NCI-H2107 treated with DMSO at 0.1 percent for 48 hours (cell line): Measurements from ENCODE around the gene VTA1.
"Not testable (repeated sequence)": the region's sequence is repeated elsewhere in the genome, so short reads cannot be mapped to it uniquely, and the experiment has no call there.

Source experiments
- DNase-seq: peaks from one replicate; lab custom pipeline; 2025; ENCODE audit not compliant: unreplicated experiment; lab: John Stamatoyannopoulos, UW

Gene VTA1, protein sequence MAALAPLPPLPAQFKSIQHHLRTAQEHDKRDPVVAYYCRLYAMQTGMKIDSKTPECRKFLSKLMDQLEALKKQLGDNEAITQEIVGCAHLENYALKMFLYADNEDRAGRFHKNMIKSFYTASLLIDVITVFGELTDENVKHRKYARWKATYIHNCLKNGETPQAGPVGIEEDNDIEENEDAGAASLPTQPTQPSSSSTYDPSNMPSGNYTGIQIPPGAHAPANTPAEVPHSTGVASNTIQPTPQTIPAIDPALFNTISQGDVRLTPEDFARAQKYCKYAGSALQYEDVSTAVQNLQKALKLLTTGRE

DNA sequence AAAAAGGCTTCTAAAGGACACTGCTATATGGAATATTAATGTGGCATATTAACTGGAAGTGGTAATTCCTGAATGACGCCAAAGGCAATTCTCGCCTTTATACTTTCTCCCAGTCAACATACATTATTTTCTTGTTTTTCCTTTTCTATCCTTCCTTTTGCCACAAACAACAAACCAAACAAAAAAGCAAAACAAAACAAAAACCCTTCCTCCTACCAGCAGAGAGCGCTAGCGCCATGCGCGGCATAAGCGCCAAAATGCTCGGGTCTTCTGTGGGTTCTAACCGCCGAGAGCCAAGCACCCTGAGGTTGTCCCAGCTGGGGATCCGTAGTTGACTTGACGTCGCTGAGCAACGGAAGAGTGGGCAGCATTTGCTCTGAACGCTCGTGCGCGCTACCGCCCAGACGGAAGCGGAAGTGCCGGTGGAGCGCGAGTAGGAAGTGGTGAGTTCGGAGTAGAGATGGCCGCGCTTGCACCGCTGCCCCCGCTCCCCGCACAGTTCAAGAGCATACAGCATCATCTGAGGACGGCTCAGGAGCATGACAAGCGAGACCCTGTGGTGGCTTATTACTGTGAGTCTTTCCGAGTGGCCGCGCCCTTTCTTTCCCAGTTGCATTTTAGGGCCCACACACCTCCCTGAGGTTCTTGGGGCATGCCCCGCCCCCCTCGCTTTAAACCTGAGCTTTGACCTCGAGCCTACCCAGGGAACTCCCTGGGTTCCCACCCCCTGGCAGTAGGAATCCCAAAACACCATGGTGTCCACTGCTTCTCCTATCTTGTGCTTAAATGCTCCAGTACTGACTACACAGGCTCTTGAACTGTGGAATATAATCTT lies at the start of gene VTA1, which contains the start of gene NMBR:
Gene VTA1 (plus strand): TSS at position 436 of the 835 bp plus-strand sequence. CDS start 25 bp downstream, at position 461.
Gene NMBR (minus strand): TSS at position 295 of the 835 bp plus-strand sequence. CDS start 58,464 bp downstream, outside the sequence.
- DNase-seq: peak; percentile 94

GRCh38 chr6:142104820-142105219 lies 42.2 kb upstream of the VTA1 start:
- not testable (repeated sequence) for DNase-seq

- not testable (repeated sequence) for DNase-seq
These were observed 36.2 kb upstream of the VTA1 start for GRCh38 chr6:142110820-142111219.

GRCh38 chr6:142112451-142113061 lies 34.5 kb upstream of the VTA1 start:
- peak; percentile 44 for DNase-seq

- no peak for DNase-seq
These were observed 29.7 kb upstream of the VTA1 start for GRCh38 chr6:142117366-142117765.

- DNase-seq: no peak
These were observed 28.7 kb upstream of the VTA1 start for GRCh38 chr6:142118328-142118727.

GRCh38 chr6:142118925-142119324 lies 28.1 kb upstream of the VTA1 start:
- no peak for DNase-seq

GRCh38 chr6:142121342-142121741 lies 25.7 kb upstream of the VTA1 start:
- DNase-seq: no peak

DNA sequence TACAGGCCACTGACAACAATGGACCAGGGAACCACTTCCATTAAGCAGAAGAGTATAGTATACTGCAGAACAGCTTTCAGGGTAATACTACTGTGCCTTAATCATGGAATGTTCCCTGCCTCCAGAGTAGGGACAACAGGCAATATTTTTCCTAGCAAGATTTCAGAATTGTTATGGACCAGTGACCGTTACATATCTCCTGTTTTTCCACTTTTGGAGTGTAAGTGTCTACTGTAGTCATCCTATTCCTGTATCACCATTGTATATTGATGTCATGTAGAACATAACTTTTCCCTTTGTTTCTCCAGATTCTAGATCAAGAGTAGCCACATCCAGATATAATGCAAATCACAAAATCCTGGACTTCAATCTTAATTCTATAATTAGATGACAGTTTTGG lies 16.2 kb upstream of the VTA1 start:
- no peak for DNase-seq

- DNase-seq: no peak
These were observed 14.4 kb upstream of the VTA1 start, which contains the start of gene GJE1 for GRCh38 chr6:142132625-142133024. Gene GJE1 (plus strand): TSS chr6:142132925. CDS start chr6:142133159, 234 bp downstream.

DNA sequence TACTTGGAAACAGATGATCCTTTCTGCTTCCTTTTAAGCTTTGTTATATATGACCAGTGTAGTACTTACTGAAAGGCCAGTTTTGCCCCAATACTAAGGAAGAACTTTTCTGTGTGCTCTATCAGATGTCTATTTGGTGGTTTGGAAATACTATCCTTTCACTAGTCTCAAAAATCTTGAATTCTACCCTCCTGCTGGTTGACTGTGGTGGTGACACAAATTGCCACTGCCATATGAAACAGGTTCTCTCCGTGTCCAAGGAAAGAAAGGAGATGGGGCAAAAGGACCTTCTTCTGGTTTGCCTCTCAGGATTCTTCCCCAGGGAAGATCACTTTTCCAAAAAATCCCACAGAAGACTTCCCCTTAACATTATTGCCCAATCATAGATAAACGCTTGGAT lies 8.2 kb upstream of the VTA1 start:
- DNase-seq: no peak

GRCh38 chr6:142141531-142141930 lies 5.5 kb upstream of the VTA1 start:
- DNase-seq: not testable (repeated sequence)

DNA sequence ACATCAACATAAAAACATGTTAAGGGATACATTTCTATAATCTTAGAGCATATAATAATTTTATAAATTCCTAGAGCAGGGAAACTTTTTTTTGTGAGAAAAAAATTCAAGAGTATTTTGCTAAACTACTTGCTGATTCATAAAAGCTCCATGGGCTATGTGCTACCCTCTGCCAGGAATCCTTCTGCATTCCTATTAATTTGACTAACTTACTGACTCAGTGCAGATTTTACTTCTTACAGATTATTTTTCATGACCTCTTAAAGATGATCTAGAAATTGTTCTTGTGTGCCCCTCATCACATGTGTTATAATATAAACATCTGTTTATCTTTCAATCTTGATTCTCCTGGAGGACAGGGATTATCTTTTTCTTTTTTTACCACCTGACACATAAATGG lies 5.7 kb downstream of the VTA1 start:
- no peak for DNase-seq

DNA sequence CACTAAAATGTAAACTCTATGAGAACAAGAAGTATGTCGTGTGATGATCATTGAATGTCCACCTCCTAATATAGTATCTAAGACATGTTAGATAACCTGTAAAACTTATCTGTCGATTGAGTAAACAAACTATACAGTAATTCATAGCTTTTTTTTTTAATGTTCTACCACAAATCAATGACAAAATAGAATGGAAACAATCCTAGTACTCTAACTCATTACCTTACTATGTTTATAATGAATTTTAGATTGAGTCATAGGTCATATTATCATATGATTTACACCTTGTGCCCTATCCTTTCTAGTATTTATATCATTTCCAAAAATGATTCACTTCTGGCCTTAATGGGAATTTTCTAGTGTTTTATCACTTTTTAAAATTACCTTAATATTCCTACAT lies 6.1 kb downstream of the VTA1 start:
- no peak for DNase-seq

DNA sequence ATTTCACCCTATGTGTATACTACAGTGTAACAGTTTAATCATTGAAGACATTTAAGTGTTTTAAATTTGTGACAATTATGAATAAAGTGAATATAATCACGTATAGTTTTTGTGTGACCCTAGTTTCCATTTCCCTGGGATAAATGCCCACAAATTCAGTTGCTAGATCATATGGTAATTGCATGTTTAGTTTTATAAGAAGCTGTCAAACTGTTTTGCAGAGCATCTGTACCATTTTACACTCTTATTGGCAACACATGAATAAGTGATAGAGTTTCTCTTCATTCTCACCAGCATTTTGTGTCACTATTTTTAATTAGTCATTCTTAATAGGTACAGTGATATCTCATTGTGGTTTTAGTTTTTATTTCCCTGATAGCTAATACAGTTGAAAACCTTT lies 7.3 kb downstream of the VTA1 start:
- no peak for DNase-seq

- no peak for DNase-seq
These were observed 8.0 kb downstream of the VTA1 start for GRCh38 chr6:142155091-142155490.

GRCh38 chr6:142155895-142156757 lies 9.1 kb downstream of the VTA1 start:
- no peak for DNase-seq

DNA sequence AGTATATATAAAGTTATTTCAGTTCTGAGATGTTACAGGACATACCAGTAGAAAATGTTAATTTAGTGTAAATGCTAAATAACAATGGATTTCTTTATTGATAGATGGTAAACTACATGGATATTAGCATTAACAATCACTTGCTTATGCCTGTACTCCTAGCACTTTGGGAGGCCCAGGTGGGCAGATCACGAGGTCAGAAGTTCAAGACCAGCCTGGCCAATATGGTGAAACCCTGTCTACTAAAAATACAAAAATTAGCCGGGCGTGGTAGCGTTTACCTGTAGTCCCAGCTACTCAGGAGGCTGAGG lies 9.7 kb downstream of the VTA1 start:
- not testable (repeated sequence) for DNase-seq

DNA sequence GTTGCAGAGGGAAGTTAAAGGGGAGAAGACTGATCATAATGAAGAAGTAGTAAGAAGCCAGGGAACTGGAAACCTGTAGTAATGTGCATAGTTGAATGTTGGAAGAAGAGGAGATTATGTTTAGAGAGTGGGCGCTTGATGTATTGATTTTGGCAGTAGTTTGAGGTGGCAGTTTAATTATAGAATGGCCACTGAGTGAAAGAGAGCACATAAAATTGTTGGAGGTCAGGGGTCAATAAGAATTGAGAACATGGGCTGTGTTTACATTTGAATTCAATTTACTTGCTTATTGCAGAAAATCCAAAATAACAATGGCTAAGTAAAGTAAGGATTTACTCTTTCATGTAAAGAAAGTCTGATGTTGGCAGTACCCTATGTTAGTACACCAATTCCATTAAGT lies 15.7 kb downstream of the VTA1 start:
- DNase-seq: no peak

GRCh38 chr6:142165227-142165626 lies 18.2 kb downstream of the VTA1 start:
- no peak for DNase-seq

- DNase-seq: no peak
These were observed 20.0 kb downstream of the VTA1 start for GRCh38 chr6:142167071-142167470.
